GM12801 (cell line): Measurements from ENCODE around the gene NRCAM.

ENCODE experiments used
- CTCF ChIP-seq: IDR thresholded peaks from one replicate; pipeline ENCODE4 v1.5.1; 2011; ENCODE audit warnings: control low read depth; ENCODE audit not compliant: insufficient read length; ENCODE audit errors: extremely low read depth

NRCAM gene

DNA sequence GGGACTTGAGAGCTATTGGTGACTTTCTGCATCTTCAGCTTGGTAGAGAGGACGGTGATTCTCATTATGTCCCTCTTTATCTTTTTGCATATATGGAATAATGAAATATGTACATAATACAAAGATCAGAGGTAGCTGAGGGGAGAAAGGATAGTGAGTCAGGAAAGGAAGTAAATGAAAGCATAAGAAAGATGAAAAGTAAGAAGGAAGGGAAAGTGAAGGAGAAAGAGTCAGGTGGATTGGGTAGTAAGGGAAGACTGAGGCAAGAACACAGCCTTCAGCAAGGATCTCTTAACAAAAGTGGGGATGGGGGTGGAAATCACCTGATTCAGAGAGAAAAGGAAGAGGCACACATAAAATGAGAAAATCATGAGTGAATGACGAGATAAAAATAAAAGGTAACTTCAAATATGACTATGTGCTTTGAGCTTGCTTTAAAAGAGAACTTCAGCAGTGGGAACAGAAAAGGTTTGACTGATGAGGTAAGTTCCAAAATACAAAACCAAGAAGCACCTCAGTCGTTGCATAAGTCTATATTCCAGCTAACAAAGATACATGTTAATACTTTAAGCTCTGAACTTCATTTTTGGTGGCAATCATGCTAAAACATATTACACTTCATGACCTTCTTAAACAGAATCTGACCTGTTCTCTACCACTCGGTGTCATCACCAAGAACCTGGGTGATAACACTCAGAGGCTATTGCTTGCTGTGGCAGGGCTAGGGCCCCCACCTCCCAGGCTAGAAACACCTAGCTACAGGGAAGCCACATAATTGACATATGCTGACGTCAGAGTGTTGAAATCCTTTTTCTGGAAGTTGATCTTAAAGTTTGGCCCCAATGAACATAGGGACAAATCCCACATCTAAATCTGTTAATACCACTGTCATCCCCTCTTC lies 32.9 kb downstream of the NRCAM start:
- TF ChIP-seq CTCF, result no peak

DNA sequence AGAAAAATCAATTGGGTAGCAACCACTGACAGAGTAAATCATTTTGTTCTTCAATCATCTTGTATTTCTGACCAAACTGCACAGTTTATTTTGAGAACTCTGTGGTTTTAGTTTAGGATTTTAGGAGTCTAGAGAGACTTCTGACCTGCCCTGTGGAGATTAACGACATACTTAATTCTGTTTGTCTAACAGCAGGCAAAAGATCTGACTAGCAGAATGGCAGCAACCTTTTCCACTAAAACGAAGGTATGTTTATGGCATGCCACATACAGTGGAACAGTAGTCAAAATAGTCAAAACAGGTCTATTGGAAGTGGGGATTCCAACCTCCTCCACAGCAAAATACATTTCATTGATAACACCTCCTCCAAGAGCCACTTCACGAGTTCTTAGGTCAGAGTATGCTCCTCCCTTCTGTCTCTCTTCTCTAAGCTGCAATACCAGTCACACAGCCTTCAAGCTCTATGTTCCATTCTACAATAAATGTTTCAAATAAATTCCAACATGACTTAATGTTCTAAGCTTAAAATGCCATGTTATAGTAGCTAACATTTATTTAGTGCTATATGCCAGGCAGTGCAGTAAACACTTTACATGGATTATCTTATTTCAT lies 34.4 kb downstream of the NRCAM start:
- TF ChIP-seq CTCF, result no peak

GRCh38 chr7:108419961-108420908 lies 36.0 kb downstream of the NRCAM start:
- no peak for TF ChIP-seq CTCF

DNA sequence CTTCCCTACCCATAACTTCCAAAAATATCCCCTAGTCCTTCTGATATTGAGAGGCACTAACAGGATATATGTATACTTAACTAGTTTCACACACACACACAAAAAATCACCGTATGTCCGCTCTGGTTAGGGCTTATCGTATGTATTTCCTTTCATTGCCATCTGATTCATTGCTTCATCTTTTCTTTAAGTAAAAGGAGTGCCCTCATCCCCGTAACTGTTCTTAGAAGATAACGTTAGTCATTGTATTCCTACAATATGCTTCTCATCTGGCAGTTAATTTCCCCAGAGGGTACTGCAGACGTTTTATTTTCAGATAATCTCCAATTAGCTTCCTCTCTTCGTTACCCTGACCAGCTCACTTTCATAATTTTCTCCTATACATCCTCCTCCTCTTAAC lies 37.3 kb downstream of the NRCAM start:
- TF ChIP-seq CTCF, result no peak

DNA sequence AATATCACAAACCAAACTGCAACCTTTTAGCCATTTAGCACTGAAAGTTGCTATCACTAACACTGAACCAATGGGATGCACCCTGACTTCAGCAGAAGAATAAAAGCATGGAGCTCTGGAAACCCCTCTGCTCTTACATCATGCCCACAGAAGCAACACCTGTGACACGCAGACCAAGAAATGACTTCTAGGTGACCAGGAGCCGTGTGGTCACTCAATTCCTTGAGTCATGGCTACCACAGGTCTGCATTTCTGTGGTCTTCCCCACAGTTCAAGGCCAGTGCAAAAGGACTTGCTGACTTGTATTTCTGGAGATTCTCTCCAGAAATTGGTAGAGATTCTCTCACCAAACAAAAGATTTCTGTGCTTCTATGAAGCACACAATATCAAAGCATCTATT lies 38.3 kb downstream of the NRCAM start:
- no peak for TF ChIP-seq CTCF

- no peak for TF ChIP-seq CTCF
These were observed 39.1 kb downstream of the NRCAM start for GRCh38 chr7:108417144-108417543.
